Measurements from ENCODE around the gene LTBP2.

The LTBP2 gene

GRCh38 chr14:74511966-74512830 lies 99.8 kb downstream of the LTBP2 start:
- no peak for DNase-seq
- TF ChIP-seq GATA1 (IDR thresholded peaks at IDR 0.05; ENCODE audit: low read depth, low read length) (no peak), POLR2A (IDR thresholded peaks at IDR 0.05; ENCODE audit: low read length) (no peak)

DNA sequence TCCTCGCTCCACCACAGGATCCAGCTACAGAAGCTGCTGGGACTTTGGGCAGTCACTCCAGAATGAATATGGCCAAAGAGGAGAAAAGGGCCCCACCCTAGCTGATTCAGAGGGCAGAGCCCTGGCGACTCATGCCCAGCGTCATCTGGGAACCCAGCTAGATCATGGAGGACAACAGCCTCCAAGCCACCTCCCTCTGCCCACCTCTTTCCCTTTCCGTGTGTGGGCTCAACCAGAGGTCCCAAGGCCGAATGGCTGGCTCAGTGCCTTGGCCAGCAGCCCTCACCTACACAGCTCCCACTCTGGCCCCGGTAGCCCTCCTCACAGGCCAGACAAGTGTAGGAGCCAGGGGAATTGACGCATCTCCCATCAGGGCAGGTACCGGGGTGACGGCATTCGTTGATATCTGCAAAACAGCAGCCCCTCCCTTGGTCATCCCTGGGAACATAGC lies 101.1 kb downstream of the LTBP2 start:
- no peak for TF ChIP-seq GATA1 (IDR thresholded peaks at IDR 0.05; ENCODE audit: low read depth, low read length)
- TF ChIP-seq POLR2A (IDR thresholded peaks at IDR 0.05; ENCODE audit: low read length) = no peak
- DNase-seq = no peak

GRCh38 chr14:74510223-74510931 lies 101.7 kb downstream of the LTBP2 start:
- no peak for DNase-seq
- TF ChIP-seq POLR2A (IDR thresholded peaks at IDR 0.05; ENCODE audit: low read length) (no peak), GATA1 (IDR thresholded peaks at IDR 0.05; ENCODE audit: low read depth, low read length) (no peak)

- no peak for TF ChIP-seq POLR2A (IDR thresholded peaks at IDR 0.05; ENCODE audit: low read length)
- no peak for TF ChIP-seq GATA1 (IDR thresholded peaks at IDR 0.05; ENCODE audit: low read depth, low read length)
- no peak for DNase-seq
Measured at GRCh38 chr14:74509587-74510222, 102.3 kb downstream of the LTBP2 start.

- TF ChIP-seq GATA1 (IDR thresholded peaks at IDR 0.05; ENCODE audit: low read depth, low read length) (no peak), POLR2A (IDR thresholded peaks at IDR 0.05; ENCODE audit: low read length) (no peak)
- no peak for DNase-seq
Measured at GRCh38 chr14:74508844-74509428, 103.1 kb downstream of the LTBP2 start.

- TF ChIP-seq POLR2A (IDR thresholded peaks at IDR 0.05; ENCODE audit: low read length) (no peak), GATA1 (IDR thresholded peaks at IDR 0.05; ENCODE audit: low read depth, low read length) (no peak)
- peak in 1 of 2 experiments; percentile 18 for DNase-seq
Measured at GRCh38 chr14:74508292-74508731, 103.7 kb downstream of the LTBP2 start.

GRCh38 chr14:74507840-74508239 lies 104.2 kb downstream of the LTBP2 start:
- TF ChIP-seq POLR2A (IDR thresholded peaks at IDR 0.05; ENCODE audit: low read length) (no peak), GATA1 (IDR thresholded peaks at IDR 0.05; ENCODE audit: low read depth, low read length) (no peak)
- DNase-seq = no peak

DNA sequence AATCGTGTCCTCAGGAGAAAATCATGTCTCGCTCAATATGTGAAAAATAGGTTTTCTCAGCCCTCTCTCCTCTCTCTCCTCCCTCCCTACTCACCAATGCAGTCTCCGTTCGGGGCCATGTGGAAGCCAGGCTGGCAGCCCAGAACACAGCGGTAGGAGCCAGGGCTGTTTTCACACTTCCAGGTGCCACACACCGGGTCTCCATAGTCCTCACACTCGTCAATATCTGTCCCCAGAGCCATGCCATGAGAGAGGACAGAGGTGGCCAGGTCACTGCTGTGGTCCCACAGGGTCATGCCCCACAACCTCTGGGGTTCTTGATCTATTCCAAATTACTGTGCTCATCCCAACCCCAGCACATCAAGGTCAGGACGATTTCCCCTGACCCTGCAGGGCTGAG lies 105.0 kb downstream of the LTBP2 start:
- no peak for DNase-seq
- no peak for TF ChIP-seq POLR2A (IDR thresholded peaks at IDR 0.05; ENCODE audit: low read length)
- TF ChIP-seq GATA1 (IDR thresholded peaks at IDR 0.05; ENCODE audit: low read depth, low read length) = no peak

DNA sequence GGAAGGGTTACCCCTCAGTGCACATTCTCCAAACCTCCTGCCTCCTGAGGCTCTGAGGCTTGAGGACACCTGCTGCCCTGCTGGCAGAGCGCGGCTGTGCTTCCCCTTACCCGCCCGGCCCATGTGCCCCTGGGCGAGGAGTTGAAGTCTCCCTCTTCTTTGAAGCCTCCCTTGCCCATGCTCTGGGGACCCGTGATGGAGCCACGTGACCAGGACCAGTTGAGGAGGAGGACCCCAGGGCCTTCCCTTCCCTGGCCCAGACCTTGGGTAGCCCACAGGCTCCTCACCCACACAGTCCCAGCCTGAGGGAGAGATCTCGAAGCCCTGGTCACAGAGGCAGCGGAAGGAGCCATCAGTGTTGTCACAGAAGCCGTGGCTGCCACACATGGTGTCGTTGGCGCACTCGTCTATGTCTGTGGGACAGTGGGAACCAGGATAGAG lies 105.6 kb downstream of the LTBP2 start:
- DNase-seq = no peak
- no peak for TF ChIP-seq GATA1 (IDR thresholded peaks at IDR 0.05; ENCODE audit: low read depth, low read length)
- TF ChIP-seq POLR2A (IDR thresholded peaks at IDR 0.05; ENCODE audit: low read length) = no peak

- TF ChIP-seq POLR2A (IDR thresholded peaks at IDR 0.05; ENCODE audit: low read length) = no peak
- no peak for TF ChIP-seq GATA1 (IDR thresholded peaks at IDR 0.05; ENCODE audit: low read depth, low read length)
- DNase-seq = no peak
Measured at GRCh38 chr14:74505831-74506230, 106.2 kb downstream of the LTBP2 start.

- no peak for DNase-seq
- TF ChIP-seq GATA1 (IDR thresholded peaks at IDR 0.05; ENCODE audit: low read depth, low read length) = no peak
- TF ChIP-seq POLR2A (IDR thresholded peaks at IDR 0.05; ENCODE audit: low read length) = no peak
Measured at GRCh38 chr14:74504874-74505720, 106.9 kb downstream of the LTBP2 start.

DNA sequence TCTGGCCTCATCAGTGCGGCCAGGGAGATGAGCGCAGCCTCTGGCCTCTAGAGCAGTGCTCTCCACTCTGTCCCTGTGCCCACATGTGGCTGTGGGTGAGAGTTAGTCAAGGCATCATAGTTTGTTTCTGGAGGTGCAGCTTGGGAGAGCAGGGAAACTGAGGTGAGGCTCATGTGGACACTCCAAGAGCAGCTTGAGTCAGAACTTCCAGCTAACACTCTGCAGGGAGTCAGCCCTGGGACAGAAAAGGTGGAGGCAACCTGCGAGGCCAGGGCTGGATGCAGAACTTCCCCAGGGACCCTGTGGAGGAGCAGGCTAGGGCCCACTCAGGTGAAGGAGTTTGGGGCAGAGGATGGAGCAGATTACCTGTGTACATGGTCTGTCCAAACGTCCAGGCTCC lies 107.6 kb downstream of the LTBP2 start:
- DNase-seq = no peak
- no peak for TF ChIP-seq GATA1 (IDR thresholded peaks at IDR 0.05; ENCODE audit: low read depth, low read length)
- TF ChIP-seq POLR2A (IDR thresholded peaks at IDR 0.05; ENCODE audit: low read length) = no peak

DNA sequence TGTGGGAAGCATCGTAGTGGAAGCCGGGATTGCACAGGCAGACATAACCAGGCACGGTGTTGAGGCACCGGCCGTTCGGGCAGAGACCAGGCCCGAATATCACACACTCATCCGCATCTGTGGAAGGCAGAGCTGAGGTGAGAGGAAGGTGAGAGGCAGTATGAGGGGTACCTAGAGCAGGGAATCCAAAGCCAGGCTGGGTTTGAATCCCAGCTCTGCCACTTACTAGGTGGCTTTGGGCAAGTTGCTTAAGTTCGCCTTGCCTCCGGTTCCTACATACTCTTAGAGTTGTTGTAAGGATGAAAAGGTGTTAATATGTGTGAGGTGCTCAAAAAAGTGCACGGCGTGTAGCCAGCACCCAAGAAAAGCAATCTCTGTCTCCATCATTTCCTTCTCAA lies 108.1 kb downstream of the LTBP2 start:
- no peak for DNase-seq
- TF ChIP-seq POLR2A (IDR thresholded peaks at IDR 0.05; ENCODE audit: low read length) (no peak), GATA1 (IDR thresholded peaks at IDR 0.05; ENCODE audit: low read depth, low read length) (no peak)
